Adrenal gland (tissue), 5 donors: ENCODE measurements around the gene XPNPEP3.

Source experiments
- POLR2A ChIP-seq, 2 donors: fragments of 450-650 bp; IDR thresholded peaks; one replicate each; pipeline ENCODE4 v1.6.1; 2017; ENCODE audit warnings: antibody characterized with exemption in 2 of 2, mild to moderate bottlenecking in 2 of 2, moderate library complexity in 1 of 2
- TF ChIP-seq, protein P1 (sequence below), 6 experiments: fragments of 450-650 bp in 4 of 6; fragments of 200-600 bp in 2 of 6; sonication (generic) in 1 of 6; IDR thresholded peaks; 1 replicate in 5 of 6; 2 replicates in 1 of 6; pipeline versions ENCODE4 v1.5.1 to v1.8.0; 2016 to 2021; ENCODE audit warnings: antibody characterized with exemption in 6 of 6, mild to moderate bottlenecking in 2 of 6, moderate library complexity in 1 of 6
- donor health status: DM: no; HTN: no; CAD: no.

GRCh38 chr22:40818192-40818746, 38.7 kb upstream of the XPNPEP3 start:
- TF ChIP-seq, protein P1, sequence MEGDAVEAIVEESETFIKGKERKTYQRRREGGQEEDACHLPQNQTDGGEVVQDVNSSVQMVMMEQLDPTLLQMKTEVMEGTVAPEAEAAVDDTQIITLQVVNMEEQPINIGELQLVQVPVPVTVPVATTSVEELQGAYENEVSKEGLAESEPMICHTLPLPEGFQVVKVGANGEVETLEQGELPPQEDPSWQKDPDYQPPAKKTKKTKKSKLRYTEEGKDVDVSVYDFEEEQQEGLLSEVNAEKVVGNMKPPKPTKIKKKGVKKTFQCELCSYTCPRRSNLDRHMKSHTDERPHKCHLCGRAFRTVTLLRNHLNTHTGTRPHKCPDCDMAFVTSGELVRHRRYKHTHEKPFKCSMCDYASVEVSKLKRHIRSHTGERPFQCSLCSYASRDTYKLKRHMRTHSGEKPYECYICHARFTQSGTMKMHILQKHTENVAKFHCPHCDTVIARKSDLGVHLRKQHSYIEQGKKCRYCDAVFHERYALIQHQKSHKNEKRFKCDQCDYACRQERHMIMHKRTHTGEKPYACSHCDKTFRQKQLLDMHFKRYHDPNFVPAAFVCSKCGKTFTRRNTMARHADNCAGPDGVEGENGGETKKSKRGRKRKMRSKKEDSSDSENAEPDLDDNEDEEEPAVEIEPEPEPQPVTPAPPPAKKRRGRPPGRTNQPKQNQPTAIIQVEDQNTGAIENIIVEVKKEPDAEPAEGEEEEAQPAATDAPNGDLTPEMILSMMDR (IDR thresholded peaks at IDR 0.05): no peak
- no peak for TF ChIP-seq POLR2A (IDR thresholded peaks at IDR 0.05)
